ENCODE results near the gene MYPOP. TPM values are rescaled to one million over a fixed set of nuclear protein-coding genes. Genes with fewer than 3 reads are reported as not detected.

MYPOP gene
- total and polyA plus RNA-seq, 4 donors, result 0.70 to 3.0 (median 1.3) TPM

GRCh38 chr19:45854167-45854778 is 48.1 kb downstream of the MYPOP start:
- Histone ChIP-seq H3K9ac (ENCODE audit: low read depth in 1 of 2, low read length in 2 of 2) (no peak overlapping the region), H3K36me3 (ENCODE audit: control insufficient read depth in 4 of 4, insufficient read depth in 3 of 4, low read depth in 1 of 4, low read length in 3 of 4) (peaks cover 6 to 49% (median 42%) of the 10 kb centered on the region in 4 donors), H3K27me3 (ENCODE audit: control insufficient read depth in 4 of 4, insufficient read depth in 4 of 4, low read length in 3 of 4) (no peaks in the 10 kb centered on the region), H3K4me1 (ENCODE audit: control insufficient read depth in 4 of 4, insufficient read depth in 4 of 4, low read length in 3 of 4) (no peaks in the 10 kb centered on the region), H3K9me3 (ENCODE audit: control insufficient read depth in 4 of 4, low read length in 3 of 4) (no peaks in the 10 kb centered on the region), H3K27ac (ENCODE audit: low read depth in 1 of 2, low read length in 2 of 2) (no peak overlapping the region), H3K4me3 (ENCODE audit: low read depth in 1 of 3, low read length in 3 of 3) (no peak overlapping the region)
- 97% methylated on average over 16 of the region's 16 CpGs for WGBS
- DNase-seq (ENCODE audit: low spot score), result no peak
- TF ChIP-seq CTCF (IDR thresholded peaks at IDR 0.05; ENCODE audit: low read depth, low read length, missing input control) (no peak), FOXA2 (IDR thresholded peaks at IDR 0.05) (no peak), EGR1 (IDR thresholded peaks at IDR 0.05; ENCODE audit: low read depth in 2 of 2) (no peak), RXRA (IDR thresholded peaks at IDR 0.05) (no peak), NR2F2 (IDR thresholded peaks at IDR 0.05) (no peak), MAX (IDR thresholded peaks at IDR 0.05) (no peak), FOXA1 (IDR thresholded peaks at IDR 0.05) (no peak), REST (IDR thresholded peaks at IDR 0.05) (no peak), HNF4G (IDR thresholded peaks at IDR 0.05) (no peak), SP1 (IDR thresholded peaks at IDR 0.05) (no peak), RAD21 (IDR thresholded peaks at IDR 0.05) (no peak)

- Histone ChIP-seq H3K4me3 (ENCODE audit: low read depth in 1 of 3, low read length in 3 of 3) (no peak overlapping the region), H3K36me3 (ENCODE audit: control insufficient read depth in 4 of 4, insufficient read depth in 3 of 4, low read depth in 1 of 4, low read length in 3 of 4) (peaks cover 10 to 60% (median 50%) of the 10 kb centered on the region in 4 donors), H3K27me3 (ENCODE audit: control insufficient read depth in 4 of 4, insufficient read depth in 4 of 4, low read length in 3 of 4) (no peaks in the 10 kb centered on the region), H3K9me3 (ENCODE audit: control insufficient read depth in 4 of 4, low read length in 3 of 4) (no peaks in the 10 kb centered on the region), H3K27ac (ENCODE audit: low read depth in 1 of 2, low read length in 2 of 2) (no peak overlapping the region), H3K4me1 (ENCODE audit: control insufficient read depth in 4 of 4, insufficient read depth in 4 of 4, low read length in 3 of 4) (no peaks in the 10 kb centered on the region), H3K9ac (ENCODE audit: low read depth in 1 of 2, low read length in 2 of 2) (no peak overlapping the region)
- WGBS, result 77% methylated on average over 7 of the region's 7 CpGs
- no peak for DNase-seq (ENCODE audit: low spot score)
- no peak for TF ChIP-seq SP1 (IDR thresholded peaks at IDR 0.05)
- TF ChIP-seq ZBTB33 (IDR thresholded peaks at IDR 0.05), result no peak
- no peak for TF ChIP-seq FOXA1 (IDR thresholded peaks at IDR 0.05)
- no peak for TF ChIP-seq FOXA2 (IDR thresholded peaks at IDR 0.05)
- TF ChIP-seq RAD21 (IDR thresholded peaks at IDR 0.05), result no peak
- TF ChIP-seq JUND (IDR thresholded peaks at IDR 0.05), result no peak
- TF ChIP-seq CTCF (IDR thresholded peaks at IDR 0.05; ENCODE audit: low read depth, low read length, missing input control), result no peak
- TF ChIP-seq YY1 (IDR thresholded peaks at IDR 0.05), result no peak
- no peak for TF ChIP-seq MAX (IDR thresholded peaks at IDR 0.05)
- no peak for TF ChIP-seq ATF3 (IDR thresholded peaks at IDR 0.05)
- TF ChIP-seq RXRA (IDR thresholded peaks at IDR 0.05), result no peak
- TF ChIP-seq REST (IDR thresholded peaks at IDR 0.05), result no peak
- TF ChIP-seq HNF4A (conservative IDR thresholded peaks at IDR 0.05), result no peak
- TF ChIP-seq GABPA (IDR thresholded peaks at IDR 0.05 in 1 of 2, conservative IDR thresholded peaks at IDR 0.05 in 1 of 2), result no peak
- TF ChIP-seq HNF4G (IDR thresholded peaks at IDR 0.05), result no peak
These were observed 49.4 kb downstream of the MYPOP start for GRCh38 chr19:45852983-45853382.
